Mucosa of descending colon (tissue), 3 donors: ENCODE data around the gene CACNA1C. TPM values are rescaled to one million over a fixed set of nuclear protein-coding genes. Genes with fewer than 3 reads are reported as not detected.

Experiments
- ATAC-seq: fragments of 200-7000 bp; cut with Tn5 transposase; one replicate; pipeline ENCODE4 v1.9.1; 2020; ENCODE audit warnings: mild to moderate bottlenecking, moderate library complexity
- DNase-seq, 3 donors: peaks; one replicate each; pipeline ENCODE4 v3.0.0-alpha.2; 2020
- H3K36me3 ChIP-seq: fragments of 200-600 bp; one replicate; pipeline ENCODE4 v1.8.0; 2021; ENCODE audit warnings: low read depth, mild to moderate bottlenecking
- H3K4me1 ChIP-seq: fragments of 200-600 bp; one replicate; pipeline ENCODE4 v1.8.0; 2021; ENCODE audit warnings: low read depth, mild to moderate bottlenecking
- H3K4me3 ChIP-seq: fragments of 200-600 bp; one replicate; pipeline ENCODE4 v1.8.0; 2021; ENCODE audit warnings: mild to moderate bottlenecking
- H3K9me3 ChIP-seq: fragments of 200-600 bp; one replicate; pipeline ENCODE4 v1.8.0; 2021; ENCODE audit warnings: mild to moderate bottlenecking
- intact Hi-C, 2 donors: fragments of 100-400 bp; cut with DNase I in 1 of 2; cut with micrococcal nuclease in 1 of 2; formaldehyde crosslinking; loops; one replicate each; pipeline versions ENCODE4 v1.11.0 to v1.11.1; 2022; cut with DNase I, micrococcal nuclease
- total RNA-seq, 3 donors: library from RNA; stranded (reverse); fragmentation: NEBNext Ultra II Directional in 2 of 3; extraction: Animal tissue kit (Norgen Biotek cat#: 25700) in 2 of 3; gene quantifications; one replicate each; pipeline versions ENCODE4 v1.2.1 to v1.2.4, GENCODE V29; 2021 to 2023
- TF ChIP-seq, protein P1 (sequence below): fragments of 200-600 bp; IDR thresholded peaks from one replicate; pipeline ENCODE4 v1.8.0; 2022; ENCODE audit warnings: antibody characterized with exemption, mild to moderate bottlenecking
- donor health status: DM: no; HTN: no; CAD: no; lungs with moderate emphysema.
- donor health status: DM: no; HTN: no; CAD: no.
- donor health status: DM: no; HTN: yes; CAD: no.

CACNA1C gene
- total RNA-seq, 3 donors from 2014 or later = 5.5 to 89.4 (median 9.2) TPM

DNA sequence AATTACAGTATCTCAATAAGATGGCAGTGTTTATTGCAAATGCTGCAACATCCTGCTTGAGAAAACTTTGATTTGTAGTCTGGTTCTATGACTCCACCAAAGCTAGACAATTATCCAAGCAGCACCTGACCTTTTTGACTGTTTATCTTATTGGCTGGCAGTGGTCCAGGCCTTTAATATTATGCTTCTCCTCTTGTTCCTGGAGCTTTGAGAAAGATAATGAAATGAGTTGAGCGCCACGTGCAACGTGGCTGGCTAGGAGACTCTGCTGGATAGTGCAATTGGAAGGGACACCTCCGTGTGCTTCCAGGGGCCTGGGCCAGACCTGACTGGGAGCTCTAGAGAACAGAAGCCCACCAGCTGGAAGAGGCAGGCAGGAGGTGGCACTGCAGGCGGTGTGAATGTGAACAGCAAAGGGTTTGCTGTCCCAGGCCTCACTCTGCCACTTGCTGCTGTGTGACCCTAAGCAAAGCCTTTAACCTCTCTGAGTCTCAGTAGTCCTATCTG, 349.3 kb downstream of the CACNA1C start:
- no peak for ATAC-seq
- H3K9me3 ChIP-seq = no peaks in the 10 kb centered on the region
- H3K36me3 ChIP-seq = no peaks in the 10 kb centered on the region
- no peak for DNase-seq
- TF ChIP-seq, protein P1, sequence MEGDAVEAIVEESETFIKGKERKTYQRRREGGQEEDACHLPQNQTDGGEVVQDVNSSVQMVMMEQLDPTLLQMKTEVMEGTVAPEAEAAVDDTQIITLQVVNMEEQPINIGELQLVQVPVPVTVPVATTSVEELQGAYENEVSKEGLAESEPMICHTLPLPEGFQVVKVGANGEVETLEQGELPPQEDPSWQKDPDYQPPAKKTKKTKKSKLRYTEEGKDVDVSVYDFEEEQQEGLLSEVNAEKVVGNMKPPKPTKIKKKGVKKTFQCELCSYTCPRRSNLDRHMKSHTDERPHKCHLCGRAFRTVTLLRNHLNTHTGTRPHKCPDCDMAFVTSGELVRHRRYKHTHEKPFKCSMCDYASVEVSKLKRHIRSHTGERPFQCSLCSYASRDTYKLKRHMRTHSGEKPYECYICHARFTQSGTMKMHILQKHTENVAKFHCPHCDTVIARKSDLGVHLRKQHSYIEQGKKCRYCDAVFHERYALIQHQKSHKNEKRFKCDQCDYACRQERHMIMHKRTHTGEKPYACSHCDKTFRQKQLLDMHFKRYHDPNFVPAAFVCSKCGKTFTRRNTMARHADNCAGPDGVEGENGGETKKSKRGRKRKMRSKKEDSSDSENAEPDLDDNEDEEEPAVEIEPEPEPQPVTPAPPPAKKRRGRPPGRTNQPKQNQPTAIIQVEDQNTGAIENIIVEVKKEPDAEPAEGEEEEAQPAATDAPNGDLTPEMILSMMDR = no peak
- intact Hi-C loops = no loop called here
- no peaks in the 10 kb centered on the region for H3K4me1 ChIP-seq
- H3K4me3 ChIP-seq = no peak overlapping the region

DNA sequence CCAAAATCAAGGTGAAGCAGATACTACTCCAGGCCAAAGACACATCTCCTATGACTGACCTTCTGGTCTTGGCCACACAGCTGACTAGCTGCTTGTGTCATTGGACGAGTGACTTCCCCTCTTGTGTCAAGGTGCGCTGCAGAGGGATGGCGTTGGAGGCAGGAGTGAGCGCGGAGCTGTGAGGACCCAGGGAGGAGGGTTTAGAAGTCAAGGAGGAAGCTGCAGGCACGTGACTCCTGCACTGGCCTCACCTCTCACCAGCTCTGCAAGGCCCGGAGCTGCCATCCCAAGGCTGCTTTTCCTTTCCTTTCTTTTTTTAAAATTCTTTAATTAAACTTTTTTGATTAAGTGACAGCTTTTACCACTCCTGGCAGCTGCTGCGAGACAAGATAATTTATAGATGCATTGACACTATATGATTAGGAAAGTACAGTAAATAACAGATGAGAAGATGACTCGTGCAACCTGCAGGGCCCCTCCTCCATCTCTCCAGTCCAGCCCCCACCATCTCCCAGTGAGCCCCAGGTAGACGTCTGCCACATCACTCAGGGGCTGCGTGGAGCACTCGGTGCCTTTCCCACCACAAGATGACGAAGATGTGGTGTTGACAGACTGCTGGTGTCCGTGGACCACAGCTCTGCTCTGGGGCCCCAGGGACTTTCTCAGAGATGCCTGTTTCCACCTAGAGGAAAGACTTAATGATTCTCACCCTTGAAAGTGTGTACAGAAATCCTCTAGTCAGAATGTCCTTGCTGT, 350.6 kb downstream of the CACNA1C start:
- Histone ChIP-seq H3K4me3 (no peak overlapping the region), H3K9me3 (no peaks in the 10 kb centered on the region), H3K36me3 (no peaks in the 10 kb centered on the region), H3K4me1 (no peaks in the 10 kb centered on the region)
- intact Hi-C loops = no loop called here
- TF ChIP-seq, protein P1 = no peak
- DNase-seq (no peak), ATAC-seq (no peak)

DNA sequence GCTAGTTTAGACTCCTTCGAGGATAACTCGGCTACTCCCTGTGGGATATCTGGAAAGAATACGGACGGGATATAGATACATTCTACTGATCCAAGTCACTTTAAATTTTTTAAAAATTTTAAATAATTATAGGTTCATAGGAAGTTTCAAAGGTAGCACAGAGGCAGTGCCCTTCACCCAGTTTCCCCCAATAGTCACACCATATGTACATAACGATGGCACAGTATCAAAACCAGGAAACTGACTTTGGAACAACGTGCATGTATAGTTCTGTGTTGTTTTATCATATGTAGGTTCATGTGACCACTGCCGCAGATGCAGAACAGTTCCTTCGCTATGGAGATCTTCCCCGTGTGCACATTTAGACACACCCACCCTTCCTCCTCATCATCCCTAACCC, 352.3 kb downstream of the CACNA1C start:
- no peaks in the 10 kb centered on the region for H3K4me1 ChIP-seq
- DNase-seq (no peak), ATAC-seq (no peak)
- intact Hi-C loops = no loop called here
- H3K4me3 ChIP-seq = no peak overlapping the region
- TF ChIP-seq, protein P1 = no peak
- H3K36me3 ChIP-seq = no peaks in the 10 kb centered on the region
- H3K9me3 ChIP-seq = no peaks in the 10 kb centered on the region

DNA sequence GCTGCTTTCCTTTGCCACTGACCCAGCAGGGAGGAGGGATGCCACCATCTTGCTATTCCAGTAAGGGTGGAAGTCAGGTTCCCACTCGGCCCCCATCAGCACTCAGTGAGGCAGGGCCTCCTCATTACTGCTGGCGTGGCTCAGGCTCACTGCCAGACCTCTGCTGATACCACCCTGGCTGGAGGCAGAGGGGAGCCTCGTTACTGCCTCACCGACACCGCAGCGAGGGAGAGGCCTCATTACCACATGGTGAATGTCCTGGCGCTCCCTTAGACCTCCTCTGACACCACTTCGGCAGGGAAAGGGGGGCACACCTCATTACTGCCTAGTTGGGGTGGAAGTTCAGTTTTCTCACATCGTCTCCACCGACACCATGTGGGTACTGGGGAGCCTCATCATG, 354.1 kb downstream of the CACNA1C start:
- DNase-seq (no peak), ATAC-seq (no peak)
- H3K4me3 ChIP-seq = no peak overlapping the region
- intact Hi-C loops = no loop called here
- TF ChIP-seq, protein P1 = no peak
- H3K9me3 ChIP-seq = no peaks in the 10 kb centered on the region
- H3K4me1 ChIP-seq = no peaks in the 10 kb centered on the region
- no peaks in the 10 kb centered on the region for H3K36me3 ChIP-seq

DNA sequence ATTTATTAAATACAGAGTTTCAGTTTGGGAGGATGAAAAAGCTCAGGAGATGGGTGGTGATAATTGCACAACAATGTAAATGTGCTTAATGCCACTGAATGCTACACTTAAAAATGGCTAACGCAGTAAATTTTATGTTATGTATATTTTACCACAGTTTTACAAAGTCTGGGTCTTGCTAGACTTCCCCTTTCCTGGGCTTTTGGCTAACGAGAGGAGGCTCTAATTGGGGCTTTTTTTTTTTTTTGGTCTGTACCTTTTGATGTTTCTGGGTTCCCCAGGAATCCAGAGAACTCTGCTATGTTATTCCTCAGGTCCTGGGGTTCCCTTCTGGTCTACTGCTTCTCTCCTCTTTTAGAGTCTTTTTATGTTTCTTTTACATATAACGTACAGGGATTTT, 355.5 kb downstream of the CACNA1C start:
- Histone ChIP-seq H3K4me3 (no peak overlapping the region), H3K36me3 (no peaks in the 10 kb centered on the region), H3K4me1 (no peaks in the 10 kb centered on the region), H3K9me3 (no peaks in the 10 kb centered on the region)
- ATAC-seq (no peak), DNase-seq (no peak)
- intact Hi-C loops = no loop called here
- TF ChIP-seq, protein P1 = no peak
